ENCODE data around the gene RFC1.
"Not testable (repeated sequence)": the region's sequence is repeated elsewhere in the genome, so short reads cannot be mapped to it uniquely, and the experiment has no call there.

Gene RFC1

GRCh38 chr4:39302901-39303300, 63.3 kb downstream of the RFC1 start:
- no peak for DNase-seq

- no peak for DNase-seq
These were observed 70.4 kb downstream of the RFC1 start for GRCh38 chr4:39295784-39296183.

DNA sequence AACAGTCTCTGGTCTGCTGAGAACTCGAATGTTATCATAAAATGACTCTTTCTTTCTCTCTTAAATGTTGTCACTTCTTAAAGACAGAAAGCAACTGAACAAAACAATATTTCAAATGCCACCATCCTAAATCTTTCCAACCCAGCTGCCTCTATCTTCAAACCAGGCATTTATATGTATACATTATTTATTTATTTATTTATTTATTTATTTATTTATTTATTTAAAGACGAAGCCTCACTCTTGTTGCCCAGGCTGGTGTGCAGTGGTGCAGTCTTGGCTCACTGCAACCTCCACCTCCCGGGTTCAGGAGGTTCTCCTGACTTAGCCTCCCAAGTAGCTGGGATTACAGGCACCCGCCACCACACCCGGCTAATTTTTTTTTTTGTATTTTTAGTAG, 73.7 kb downstream of the RFC1 start:
- DNase-seq, result not testable (repeated sequence)

DNA sequence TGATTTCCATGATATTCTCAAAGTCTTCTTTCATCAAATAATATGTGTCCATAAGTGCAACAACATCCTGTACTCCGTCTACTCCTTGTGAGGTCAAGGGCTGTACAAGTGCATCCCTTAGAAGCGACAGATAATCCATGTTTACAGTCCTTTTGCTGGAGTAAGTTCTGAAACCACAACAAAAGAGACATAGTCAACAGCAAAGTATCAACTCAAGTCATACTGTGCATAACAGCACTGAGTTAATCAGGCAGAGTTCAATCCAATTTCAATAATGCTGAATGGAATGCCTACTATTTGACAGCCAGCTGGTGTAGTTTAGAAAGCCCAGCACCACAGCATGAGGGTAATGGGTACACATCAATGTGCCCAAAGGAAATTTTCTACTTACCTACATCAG, 74.5 kb downstream of the RFC1 start:
- DNase-seq, result no peak

DNA sequence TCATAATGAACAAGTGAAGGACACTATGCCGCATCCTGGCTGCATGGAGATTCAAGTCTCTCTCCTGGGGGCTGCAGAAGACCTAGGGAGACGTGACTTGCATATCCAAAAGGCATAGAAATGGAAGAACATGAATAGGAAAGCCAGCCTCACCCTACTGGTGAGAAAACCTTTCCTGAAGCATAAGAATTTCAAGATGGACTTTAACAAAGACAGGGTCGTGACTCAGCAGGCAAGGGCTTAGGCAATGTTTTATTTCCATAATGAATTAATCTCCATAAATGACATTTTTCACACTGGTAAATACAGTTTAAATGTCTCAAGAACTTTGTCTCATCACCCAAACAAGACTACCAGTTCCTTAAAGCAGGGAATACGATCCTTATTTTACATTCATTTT, 78.9 kb downstream of the RFC1 start:
- DNase-seq, result no peak

GRCh38 chr4:39286263-39286662, 79.9 kb downstream of the RFC1 start:
- DNase-seq, result no peak

- no peak for DNase-seq
These were observed 80.3 kb downstream of the RFC1 start for GRCh38 chr4:39285853-39286252.

GRCh38 chr4:39285111-39285795, 80.9 kb downstream of the RFC1 start:
- no peak for DNase-seq

GRCh38 chr4:39280770-39281169, 85.4 kb downstream of the RFC1 start:
- no peak for DNase-seq

DNA sequence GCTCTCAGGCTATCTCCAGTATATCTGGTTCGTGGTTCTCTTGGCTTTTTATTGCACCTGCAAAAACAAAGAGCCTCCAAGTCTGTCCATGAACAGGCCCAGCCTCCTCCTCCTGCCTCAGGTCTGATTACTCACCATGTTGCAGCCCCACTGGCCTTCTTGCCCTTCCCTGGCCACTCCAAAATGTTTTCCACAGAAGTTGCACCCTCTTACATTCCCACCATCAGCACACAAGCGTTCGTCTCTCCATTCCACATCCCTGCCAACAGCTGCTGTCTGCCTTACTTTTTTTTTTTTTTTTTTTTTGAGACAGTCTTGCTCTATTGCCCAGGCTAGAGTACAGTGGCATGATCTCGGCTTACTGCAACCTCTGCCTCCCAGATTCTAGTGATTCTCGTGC, 86.7 kb downstream of the RFC1 start:
- DNase-seq, result no peak

DNA sequence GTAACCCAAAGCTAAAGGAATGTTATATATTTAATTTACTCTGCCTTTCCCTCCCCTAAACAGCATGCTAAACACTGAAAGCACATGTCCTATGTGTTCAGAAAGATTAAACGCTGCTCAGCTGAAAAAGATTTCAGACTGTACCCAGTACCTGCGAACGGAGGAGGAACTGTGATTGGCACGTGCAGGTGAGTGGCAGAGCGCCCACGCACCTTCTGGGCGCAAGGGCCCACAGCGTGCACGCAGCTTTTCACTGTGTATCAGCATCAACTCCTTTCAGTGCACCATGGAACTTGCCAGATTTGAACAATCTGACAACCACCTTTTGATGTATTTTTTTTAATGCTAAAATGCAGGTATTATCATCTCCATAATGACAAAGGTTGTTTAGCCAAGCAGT, 87.7 kb downstream of the RFC1 start:
- DNase-seq, result no peak

- DNase-seq, result not testable (repeated sequence)
These were observed 88.5 kb downstream of the RFC1 start for GRCh38 chr4:39277661-39278060.

DNA sequence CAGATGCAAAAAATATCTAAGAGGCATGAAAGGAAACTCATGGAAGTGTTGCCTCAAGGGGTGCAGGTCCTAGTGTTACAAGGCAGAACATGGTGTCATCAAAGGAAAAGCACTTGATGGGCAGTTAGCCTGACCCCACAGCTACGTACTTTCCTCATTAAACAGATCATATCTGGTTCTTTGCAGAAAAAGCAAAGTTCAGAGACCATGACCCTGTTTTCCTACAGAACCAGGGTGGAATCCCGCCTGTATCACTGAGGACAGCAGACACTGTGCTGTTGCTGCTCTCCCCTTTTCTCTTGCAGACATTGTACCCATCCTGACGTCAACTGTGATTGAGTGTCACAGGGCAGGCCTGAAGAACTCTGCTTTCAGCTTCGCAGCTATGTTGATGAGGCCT, 91.7 kb downstream of the RFC1 start:
- no peak for DNase-seq

DNA sequence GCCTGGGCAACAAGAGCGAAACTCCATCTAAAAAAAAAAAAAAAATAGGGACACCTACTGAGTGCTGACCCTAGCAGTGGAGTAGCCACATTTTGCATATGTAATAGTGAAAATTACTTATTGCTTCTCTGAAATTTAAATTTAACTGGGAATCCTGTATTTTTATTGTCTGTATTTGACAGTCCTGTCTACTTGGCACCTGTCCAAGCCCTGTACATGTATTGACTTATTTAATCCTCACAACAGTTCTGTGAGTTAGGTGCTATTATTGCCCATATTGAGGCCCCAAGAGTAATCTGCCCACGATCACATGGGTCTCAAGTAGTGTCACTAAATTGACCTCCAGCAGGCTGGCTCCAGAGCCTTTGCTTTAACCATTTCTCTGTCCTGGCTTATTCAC, 102.3 kb downstream of the RFC1 start:
- DNase-seq, result no peak

- DNase-seq, result no peak
These were observed 106.4 kb downstream of the RFC1 start for GRCh38 chr4:39259571-39260330.

DNA sequence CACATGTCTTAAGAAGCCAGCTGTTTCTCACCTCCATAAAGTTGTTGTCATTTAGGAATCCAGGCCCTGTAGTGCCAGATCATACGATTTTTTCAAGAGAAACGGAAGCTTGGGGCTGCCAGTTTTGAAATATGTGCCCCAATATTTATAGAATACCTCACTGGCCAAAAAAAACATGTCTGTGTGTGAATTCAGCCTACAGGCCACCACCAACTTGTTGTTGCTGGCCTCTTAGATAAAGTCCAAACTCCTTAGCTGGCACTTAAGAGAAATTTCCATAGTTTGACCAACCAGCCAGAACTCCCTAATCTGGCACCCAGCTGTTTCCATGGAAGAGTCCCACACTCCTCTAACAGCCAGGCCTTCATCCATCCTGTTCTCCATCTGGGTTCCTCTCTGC, 109.7 kb downstream of the RFC1 start:
- DNase-seq, result no peak

DNA sequence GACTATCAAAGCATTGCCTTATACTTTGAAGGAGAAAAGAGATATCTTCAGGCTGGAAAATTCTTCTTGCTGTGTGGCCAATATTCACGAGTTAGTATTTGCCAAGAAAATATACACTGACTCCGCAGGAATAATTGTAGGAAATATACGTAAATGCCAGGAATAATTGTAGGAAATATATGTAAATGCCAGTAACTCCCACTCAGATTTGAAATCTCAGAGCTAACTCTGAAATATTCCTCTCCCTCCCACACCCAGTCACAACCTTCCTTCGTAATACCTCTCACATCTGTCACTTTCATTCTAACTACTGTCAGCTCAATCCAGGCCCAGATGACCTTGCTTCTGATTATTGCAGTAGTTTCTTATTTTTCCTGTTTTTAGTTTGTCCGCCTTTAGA, 110.3 kb downstream of the RFC1 start:
- DNase-seq, result no peak

DNA sequence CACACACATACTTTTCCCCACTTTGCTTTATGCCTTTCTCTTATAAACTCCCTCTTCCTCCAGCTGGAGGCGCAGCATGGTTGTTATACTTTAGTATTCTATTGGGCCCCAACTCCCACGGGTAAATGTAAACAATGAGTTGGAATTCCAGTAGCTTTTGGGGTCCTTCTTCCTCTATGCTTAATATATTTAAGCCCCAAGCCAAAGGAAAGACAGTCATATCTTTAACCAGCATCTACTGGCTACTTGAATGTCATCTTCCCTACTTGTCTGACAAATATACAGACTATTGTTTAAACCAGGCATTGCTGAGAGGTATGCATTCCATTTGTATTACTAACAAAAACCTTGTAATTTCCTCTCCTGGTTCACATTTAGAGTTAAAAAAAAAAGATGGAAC, 110.9 kb downstream of the RFC1 start:
- DNase-seq, result no peak

DNA sequence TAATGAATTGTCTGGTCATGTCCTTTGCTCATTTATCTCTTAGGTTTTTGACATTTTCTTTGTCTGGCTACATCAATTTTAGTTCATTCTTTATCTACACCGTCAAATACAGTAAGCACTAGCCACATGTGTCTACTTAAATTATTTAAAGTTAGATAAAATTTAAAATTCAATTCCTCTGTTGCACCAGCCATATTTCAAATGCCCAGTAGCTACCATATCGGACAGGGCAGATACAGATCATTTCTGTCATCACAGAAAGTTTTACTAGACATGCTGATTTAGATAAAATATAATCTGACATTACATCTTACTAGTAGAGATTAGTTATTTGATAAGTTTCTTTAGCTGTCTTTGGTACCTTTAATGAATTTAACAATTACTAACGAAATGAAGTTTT, 122.7 kb downstream of the RFC1 start:
- no peak for DNase-seq

Data from CD4-positive, alpha-beta T cell treated with Interleukin-6 for 4 hours (primary cell).